ENCODE data around the gene SYNGR1. TPM values are rescaled to one million over a fixed set of nuclear protein-coding genes. Genes with fewer than 3 reads are reported as not detected.
"Not testable (repeated sequence)": the region's sequence is repeated elsewhere in the genome, so short reads cannot be mapped to it uniquely, and the experiment has no call there.

Gene SYNGR1
- total and polyA plus RNA-seq, 2 experiments from 2014 or later: 30.9 to 37.0 TPM

- H3K4me3 Mint-ChIP-seq; H3K4me3 ChIP-seq; H2AFZ ChIP-seq; DNase-seq (ENCODE audit: low spot score); H3K36me3 ChIP-seq (ENCODE audit: insufficient read depth); H3K27me3 ChIP-seq (ENCODE audit: insufficient read depth); H3K9me3 Mint-ChIP-seq; H3K79me2 ChIP-seq (replicated peaks; ENCODE audit: insufficient read depth); H3K9me2 ChIP-seq (ENCODE audit: insufficient read depth); H4K20me1 ChIP-seq (replicated peaks; ENCODE audit: insufficient read depth); H3K27ac ChIP-seq (ENCODE audit: low read depth); ATAC-seq; H3F3A ChIP-seq (replicated peaks; ENCODE audit: low read depth); H3K4me2 ChIP-seq: not testable (repeated sequence)
- 0 out of 2 replicates have a peak overlapping the region, but pooled peaks have one; percentile 27 for H3K27ac Mint-ChIP-seq
- H3K27me3 Mint-ChIP-seq (ENCODE audit: insufficient read depth, low read depth, poor library complexity): peaks cover 21% of the 10 kb centered on the region
- peaks cover 16% of the 10 kb centered on the region; the same call in 2 of the 3 replicates for H3K36me3 Mint-ChIP-seq (ENCODE audit: low read depth)
- H3K4me1 Mint-ChIP-seq: peaks cover 32% of the 10 kb centered on the region
- H3K4me1 ChIP-seq (ENCODE audit: insufficient read depth): peaks cover 31% of the 10 kb centered on the region
Measured at GRCh38 chr22:39358197-39358596, 8.4 kb downstream of the SYNGR1 start.

DNA sequence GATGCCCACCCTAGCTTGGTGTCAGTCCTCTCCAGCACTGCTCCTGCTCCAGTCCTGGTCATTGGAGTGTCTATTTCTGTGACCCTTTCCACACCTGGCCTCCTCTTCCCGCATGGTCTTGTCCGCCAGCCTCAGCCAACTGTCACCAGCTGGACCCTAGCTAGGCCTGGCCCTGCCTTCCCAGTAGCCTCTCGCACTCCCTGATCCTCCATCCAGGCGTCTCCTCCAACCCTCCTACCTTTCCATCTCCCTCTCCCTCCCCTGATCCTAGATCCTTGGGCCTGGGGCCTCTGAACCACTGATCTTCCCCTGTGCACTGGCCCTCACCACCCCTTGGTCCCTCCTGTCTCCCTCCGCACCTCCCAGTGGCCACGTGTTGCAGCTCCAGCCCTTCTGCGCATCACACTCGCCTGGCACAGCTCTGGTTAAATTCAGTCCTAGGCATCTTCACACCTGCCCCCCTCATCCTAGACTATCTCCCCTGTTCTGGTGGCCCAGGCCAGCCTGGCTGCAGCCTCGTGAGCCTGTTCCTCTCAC is 9.9 kb downstream of the SYNGR1 start:
- no peak for TF ChIP-seq ZNF462 (CRISPR knock-in tag; IDR thresholded peaks at IDR 0.05)
- TF ChIP-seq NANOG (IDR thresholded peaks at IDR 0.05; ENCODE audit: borderline replicate concordance): no peak
- TF ChIP-seq ZNF114 (CRISPR knock-in tag; IDR thresholded peaks at IDR 0.05): no peak
- TF ChIP-seq, protein P1, sequence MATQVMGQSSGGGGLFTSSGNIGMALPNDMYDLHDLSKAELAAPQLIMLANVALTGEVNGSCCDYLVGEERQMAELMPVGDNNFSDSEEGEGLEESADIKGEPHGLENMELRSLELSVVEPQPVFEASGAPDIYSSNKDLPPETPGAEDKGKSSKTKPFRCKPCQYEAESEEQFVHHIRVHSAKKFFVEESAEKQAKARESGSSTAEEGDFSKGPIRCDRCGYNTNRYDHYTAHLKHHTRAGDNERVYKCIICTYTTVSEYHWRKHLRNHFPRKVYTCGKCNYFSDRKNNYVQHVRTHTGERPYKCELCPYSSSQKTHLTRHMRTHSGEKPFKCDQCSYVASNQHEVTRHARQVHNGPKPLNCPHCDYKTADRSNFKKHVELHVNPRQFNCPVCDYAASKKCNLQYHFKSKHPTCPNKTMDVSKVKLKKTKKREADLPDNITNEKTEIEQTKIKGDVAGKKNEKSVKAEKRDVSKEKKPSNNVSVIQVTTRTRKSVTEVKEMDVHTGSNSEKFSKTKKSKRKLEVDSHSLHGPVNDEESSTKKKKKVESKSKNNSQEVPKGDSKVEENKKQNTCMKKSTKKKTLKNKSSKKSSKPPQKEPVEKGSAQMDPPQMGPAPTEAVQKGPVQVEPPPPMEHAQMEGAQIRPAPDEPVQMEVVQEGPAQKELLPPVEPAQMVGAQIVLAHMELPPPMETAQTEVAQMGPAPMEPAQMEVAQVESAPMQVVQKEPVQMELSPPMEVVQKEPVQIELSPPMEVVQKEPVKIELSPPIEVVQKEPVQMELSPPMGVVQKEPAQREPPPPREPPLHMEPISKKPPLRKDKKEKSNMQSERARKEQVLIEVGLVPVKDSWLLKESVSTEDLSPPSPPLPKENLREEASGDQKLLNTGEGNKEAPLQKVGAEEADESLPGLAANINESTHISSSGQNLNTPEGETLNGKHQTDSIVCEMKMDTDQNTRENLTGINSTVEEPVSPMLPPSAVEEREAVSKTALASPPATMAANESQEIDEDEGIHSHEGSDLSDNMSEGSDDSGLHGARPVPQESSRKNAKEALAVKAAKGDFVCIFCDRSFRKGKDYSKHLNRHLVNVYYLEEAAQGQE (IDR thresholded peaks at IDR 0.05; ENCODE audit: unreplicated experiment): no peak
- no peak for TF ChIP-seq CREB1 (CRISPR knock-in tag; IDR thresholded peaks at IDR 0.05; ENCODE audit: low read depth)
- TF ChIP-seq EZH2 (IDR thresholded peaks at IDR 0.05; ENCODE audit: low read depth, unreplicated experiment): no peak
- H3K36me3 ChIP-seq (ENCODE audit: insufficient read depth): no peaks in the 10 kb centered on the region
- Mint-ChIP-seq H3K36me3 (ENCODE audit: low read depth) (peaks cover 16% of the 10 kb centered on the region; the same call in 2 of the 3 replicates), H3K4me3 (no peak overlapping the region; the same call in 2 of the 3 replicates), H3K4me1 (peaks cover 44% of the 10 kb centered on the region), H3K9me3 (no peaks in the 10 kb centered on the region; the same call in 2 of the 3 replicates), H3K27ac (no peak overlapping the region), H3K27me3 (ENCODE audit: insufficient read depth, low read depth, poor library complexity) (peaks cover 26% of the 10 kb centered on the region)
- no peaks in the 10 kb centered on the region for H3K9me2 ChIP-seq (ENCODE audit: insufficient read depth)
- no peak overlapping the region for H3K4me3 ChIP-seq
- DNase-seq (ENCODE audit: low spot score): no peak
- H3K27me3 ChIP-seq (ENCODE audit: insufficient read depth): no peaks in the 10 kb centered on the region
- no peak overlapping the region for H3K27ac ChIP-seq (ENCODE audit: low read depth)
- H4K20me1 ChIP-seq (replicated peaks; ENCODE audit: insufficient read depth): no peaks in the 10 kb centered on the region
- ATAC-seq: no peak
- no peak overlapping the region for H2AFZ ChIP-seq
- H3K4me2 ChIP-seq: no peak overlapping the region
- 0 out of 2 replicates have a peak, but pooled peaks cover 2% of the 10 kb centered on the region for H3K79me2 ChIP-seq (replicated peaks; ENCODE audit: insufficient read depth)
- peaks cover 31% of the 10 kb centered on the region for H3K4me1 ChIP-seq (ENCODE audit: insufficient read depth)
- H3F3A ChIP-seq (replicated peaks; ENCODE audit: low read depth): no peaks in the 10 kb centered on the region
